MM.1S (cell line): Measurements from ENCODE around the gene GDPD3.

Experiments used
- EZH2 ChIP-seq: fragments of 300-600 bp; sonication (generic); optimal IDR thresholded peaks from 2 replicates; pipeline ENCODE3; 2017; ENCODE audit warnings: low read depth, mild to moderate bottlenecking, antibody characterized with exemption, low read length, mixed read lengths
- TF ChIP-seq, protein P1 (sequence below): fragments of 300-600 bp; sonication (generic); IDR thresholded peaks from 2 replicates; pipeline ENCODE4 v1.5.1; 2016; ENCODE audit warnings: antibody characterized with exemption, low read length, mixed read lengths

GRCh38 chr16:30144017-30144416 lies 30.7 kb upstream of the GDPD3 start:
- TF ChIP-seq, protein P1, sequence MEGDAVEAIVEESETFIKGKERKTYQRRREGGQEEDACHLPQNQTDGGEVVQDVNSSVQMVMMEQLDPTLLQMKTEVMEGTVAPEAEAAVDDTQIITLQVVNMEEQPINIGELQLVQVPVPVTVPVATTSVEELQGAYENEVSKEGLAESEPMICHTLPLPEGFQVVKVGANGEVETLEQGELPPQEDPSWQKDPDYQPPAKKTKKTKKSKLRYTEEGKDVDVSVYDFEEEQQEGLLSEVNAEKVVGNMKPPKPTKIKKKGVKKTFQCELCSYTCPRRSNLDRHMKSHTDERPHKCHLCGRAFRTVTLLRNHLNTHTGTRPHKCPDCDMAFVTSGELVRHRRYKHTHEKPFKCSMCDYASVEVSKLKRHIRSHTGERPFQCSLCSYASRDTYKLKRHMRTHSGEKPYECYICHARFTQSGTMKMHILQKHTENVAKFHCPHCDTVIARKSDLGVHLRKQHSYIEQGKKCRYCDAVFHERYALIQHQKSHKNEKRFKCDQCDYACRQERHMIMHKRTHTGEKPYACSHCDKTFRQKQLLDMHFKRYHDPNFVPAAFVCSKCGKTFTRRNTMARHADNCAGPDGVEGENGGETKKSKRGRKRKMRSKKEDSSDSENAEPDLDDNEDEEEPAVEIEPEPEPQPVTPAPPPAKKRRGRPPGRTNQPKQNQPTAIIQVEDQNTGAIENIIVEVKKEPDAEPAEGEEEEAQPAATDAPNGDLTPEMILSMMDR, result no peak
- no peak for TF ChIP-seq EZH2
